Activated CD4-positive, alpha-beta T cell treated with anti-CD3 and anti-CD28 coated beads, Interleukin-10, Interleukin-2, amounts not matched to agents 100 ng/mL and 50 ng/mL, durations not matched to agents 16 hours and 8 hours (primary cell): Measurements from ENCODE around the gene TMPRSS9.

Source experiments
- DNase-seq: peaks from one replicate; pipeline ENCODE4 v3.0.0-alpha.2; 2020

Gene TMPRSS9

DNA sequence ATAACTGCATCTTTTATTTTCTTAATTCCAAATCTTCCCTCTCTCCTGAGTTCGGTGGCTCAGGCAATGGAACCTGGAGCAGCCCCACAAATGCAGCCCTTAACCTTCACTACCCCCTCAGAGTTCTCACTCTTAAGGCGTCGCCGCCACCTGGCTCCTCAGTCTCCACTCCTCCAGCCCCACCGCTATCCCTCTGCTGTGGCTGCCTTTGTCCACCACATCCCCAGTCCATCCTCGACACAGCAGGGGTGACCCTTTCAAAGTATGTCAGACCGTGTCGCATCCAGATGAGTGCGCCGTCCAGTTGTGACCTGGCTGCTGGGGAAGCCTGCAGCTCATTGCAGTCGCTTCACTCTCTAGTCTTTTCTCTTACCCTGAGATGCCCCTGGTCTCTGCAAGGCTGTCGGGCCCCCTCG is 30.6 kb upstream of the TMPRSS9 start:
- no peak for DNase-seq

DNA sequence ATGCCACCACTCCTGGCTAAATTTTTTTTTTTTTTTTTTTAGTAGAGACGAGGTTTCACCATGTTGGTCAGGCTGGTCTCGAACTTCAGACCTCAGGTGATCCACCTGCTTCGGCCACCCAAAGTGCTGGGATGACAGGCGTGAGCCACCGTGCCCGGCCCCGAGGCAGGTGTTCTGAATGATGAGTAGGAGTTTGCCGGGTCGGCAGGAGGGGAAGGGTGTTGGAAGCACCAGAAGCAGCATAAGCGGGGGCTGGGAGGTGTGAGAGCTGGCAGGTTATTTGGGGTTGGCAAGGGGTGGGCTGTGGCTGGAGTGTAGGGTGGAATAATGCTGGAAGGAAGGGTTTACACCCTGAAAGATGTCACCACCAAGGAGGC is 29.8 kb upstream of the TMPRSS9 start:
- no peak for DNase-seq

DNA sequence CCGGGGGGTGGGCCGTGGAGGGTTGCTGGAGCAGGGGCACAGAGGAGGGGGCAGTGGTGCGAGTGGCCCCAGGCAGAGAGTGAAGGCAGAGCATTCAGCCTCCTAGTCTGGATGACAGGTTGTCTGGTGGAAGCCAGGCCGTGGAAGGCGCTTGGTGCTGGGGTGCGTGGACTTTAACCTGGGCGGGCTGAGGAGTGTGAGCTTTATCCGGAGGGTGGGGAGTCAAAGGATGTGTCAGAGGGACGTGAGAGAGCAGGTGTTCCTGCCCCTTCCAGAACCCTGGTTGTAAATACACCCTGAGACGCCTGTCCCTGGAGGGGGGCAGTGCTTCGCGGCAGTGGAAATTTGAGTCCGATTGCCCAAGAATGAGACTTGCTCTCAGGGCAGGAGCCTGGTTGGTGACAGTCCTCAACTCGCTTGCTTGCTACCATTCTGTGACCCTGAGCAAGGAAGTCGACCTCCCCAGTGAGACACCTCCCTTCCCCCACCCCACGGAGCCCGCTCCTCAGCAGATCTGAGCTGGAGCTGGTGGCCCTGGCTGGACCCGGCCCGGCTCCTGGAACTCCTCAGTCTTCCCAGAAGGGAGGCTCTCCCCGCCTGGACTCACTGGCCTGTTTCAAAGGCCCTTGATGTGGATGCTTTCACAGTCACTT is 29.3 kb upstream of the TMPRSS9 start:
- no peak for DNase-seq

DNA sequence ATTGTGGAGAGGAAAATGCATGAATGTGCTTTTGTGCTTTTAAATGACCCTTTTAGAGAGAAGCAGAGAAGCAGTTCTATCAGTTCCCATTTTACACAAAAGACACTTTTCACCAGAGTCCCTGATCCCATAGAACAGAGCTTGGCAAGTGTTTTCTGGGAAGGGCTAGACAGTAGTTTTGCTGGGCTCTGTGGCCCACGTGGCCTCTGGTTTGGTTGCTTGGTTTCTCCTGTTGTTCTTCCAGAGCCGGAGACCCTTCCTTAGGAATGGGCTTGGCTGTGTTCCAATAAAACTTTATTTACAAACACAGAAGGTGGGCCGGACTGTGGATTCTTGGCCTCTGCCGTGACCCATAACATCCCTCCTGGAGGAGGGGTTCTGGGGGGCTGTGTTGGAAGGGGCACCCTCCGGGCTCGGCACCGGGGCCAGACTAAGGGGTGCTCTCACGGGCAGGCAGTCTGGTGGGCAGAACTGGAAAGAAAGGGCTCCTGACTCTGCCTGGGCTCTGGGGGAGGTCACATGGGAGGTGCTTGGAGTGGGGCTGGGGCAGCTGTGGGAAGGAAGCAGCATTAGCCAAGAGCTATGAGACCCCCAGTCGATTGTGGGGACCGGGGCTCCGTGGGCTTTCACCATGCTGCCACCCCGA is 28.3 kb upstream of the TMPRSS9 start:
- no peak for DNase-seq

DNA sequence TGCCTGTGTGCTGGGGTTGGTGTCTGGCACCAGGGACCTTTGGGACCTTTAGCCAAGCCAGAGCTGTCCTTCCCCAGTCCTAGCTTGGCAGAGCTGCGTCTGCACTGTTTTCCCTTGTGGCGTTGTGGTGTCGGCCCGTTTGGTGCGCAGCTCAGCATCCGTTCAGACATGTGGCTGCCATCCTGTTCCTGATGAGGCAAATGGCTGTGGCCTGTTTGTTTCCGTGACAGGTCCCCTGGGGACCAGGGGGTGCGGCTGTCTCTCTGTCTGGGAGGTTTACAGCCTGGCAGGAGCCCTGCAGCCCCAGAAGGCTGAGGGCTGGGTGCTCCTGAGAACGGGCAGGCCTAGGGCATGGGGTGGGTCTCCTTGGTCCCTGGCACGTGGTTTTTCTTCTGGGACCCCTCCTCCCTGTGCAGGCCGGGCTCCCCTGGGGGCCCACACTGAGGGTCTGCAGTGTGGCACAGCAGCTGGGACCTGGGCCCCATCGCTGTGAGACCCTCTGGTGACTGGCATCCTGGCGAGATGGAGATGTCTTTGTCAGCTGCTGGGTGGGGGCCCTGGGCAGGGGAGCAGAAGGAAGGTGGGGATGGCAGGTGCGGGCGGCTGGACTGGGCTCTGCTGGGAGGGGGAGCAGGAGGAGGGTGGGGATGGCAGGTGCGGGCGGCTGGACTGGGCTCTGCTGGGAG is 27.6 kb upstream of the TMPRSS9 start:
- peak; percentile 39 for DNase-seq

DNA sequence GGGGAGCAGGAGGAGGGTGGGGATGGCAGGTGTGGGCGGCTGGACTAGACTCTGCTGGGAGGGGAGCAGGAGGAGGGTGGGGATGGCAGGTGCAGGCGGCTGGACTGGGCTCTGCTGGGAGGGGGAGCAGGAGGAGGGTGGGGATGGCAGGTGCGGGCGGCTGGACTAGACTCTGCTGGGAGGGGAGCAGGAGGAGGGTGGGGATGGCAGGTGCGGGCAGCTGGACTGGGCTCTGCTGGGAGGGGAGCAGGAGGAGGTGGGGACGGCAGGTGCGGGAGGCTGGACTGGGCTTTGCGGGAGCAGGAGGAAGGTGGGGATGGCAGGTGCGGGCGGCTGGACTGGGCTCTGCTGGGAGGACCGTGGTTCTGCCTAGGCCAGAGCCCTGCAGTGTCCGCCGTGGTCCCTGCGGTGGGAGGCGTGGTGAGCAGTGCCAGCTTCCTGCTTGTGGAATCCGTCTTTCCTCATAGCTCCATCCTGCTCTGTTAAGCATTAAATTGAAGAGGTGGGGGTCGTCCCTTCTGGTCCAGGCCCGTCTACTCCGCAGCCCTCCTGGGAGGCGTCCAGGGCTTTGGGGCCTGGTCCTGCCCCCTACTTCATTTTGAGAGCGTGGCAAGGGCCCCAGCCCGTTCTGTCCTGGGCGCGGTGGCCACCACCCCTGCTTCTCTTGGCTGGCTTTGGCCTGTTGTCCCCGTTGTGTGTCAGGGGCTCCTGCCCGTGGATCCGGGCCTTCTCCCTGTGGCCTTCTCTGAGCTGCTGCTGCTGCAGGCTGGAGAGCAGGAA is 26.8 kb upstream of the TMPRSS9 start:
- DNase-seq, result no peak

DNA sequence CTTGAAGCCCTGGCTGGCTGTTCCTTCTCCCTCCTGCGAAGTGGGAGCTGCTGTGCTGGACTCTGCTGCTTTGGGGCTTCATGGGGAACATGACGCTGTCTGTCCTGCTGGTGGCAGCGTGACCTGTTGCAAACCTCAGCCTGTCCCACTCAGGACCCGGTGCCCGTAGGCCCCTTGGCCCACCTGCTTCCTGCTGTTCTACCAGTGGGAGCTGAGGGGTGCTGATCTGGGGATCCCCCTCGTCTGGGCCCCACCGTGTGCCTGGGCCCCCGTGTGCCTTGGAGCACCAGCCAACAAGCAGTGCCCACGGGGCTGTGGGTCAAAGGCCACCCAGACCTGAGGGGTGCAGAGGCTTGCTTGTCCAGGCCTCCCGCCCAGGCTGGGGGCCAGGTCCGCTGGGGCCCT is 26.3 kb upstream of the TMPRSS9 start:
- DNase-seq, result no peak

DNA sequence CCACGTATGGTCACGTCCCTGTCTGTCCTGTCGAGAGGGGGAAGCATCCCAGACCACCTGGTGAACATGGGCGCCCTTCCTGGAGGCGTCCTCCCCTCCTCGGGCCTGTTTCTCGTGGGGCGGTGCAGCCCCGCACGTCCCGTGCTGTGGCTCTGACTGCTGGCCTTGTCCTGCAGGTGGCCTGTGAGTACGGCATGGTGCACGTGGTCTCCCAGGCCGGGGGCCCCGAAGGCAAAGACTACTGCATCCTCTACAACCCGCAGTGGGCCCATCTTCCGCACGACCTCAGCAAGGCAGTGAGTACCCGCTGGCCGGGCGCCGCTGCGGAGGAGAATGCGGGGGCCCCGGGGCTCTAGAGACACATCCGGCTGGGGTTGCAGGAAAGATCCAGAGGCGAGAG is 25.6 kb upstream of the TMPRSS9 start:
- no peak for DNase-seq

DNA sequence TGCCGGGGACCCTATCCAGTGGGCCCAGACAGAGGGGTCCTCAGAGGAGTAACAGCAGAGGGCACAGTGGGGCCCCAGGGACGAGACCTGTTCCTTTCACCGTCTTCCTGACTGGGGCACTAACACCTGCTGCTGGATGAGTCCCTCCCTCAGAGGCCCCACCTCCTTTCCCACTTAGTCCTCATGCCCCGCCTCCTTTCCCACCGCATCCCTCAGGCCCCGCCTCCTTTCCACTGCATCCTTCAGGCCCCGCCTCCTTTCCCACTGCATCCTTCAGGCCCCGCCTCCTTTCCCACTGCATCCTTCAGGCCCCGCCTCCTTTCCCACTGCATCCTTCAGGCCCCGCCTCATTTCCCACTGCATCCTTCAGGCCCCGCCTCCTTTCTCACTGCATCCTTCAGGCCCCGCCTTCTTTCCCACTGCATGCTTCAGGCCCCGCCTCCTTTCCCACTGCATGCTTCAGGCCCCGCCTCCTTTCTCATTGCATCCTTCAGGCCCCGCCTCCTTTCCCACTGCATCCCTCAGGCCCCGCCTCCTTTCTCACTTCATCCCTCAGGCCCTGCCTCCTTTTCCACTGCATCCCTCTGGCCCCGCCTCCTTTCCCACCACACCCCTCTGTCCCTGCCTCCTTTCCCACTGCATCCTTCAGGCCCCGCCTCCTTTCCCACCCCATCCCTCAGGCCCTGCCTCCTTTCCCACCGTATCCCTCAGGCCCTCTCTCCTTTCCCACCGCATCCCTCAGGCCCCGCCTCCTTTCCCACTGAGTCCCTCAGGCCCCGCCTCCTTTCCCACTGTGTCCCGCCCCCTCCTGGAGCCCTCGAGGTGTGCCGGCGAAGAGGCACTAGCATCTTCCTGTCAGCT is 24.8 kb upstream of the TMPRSS9 start:
- DNase-seq, result no peak

DNA sequence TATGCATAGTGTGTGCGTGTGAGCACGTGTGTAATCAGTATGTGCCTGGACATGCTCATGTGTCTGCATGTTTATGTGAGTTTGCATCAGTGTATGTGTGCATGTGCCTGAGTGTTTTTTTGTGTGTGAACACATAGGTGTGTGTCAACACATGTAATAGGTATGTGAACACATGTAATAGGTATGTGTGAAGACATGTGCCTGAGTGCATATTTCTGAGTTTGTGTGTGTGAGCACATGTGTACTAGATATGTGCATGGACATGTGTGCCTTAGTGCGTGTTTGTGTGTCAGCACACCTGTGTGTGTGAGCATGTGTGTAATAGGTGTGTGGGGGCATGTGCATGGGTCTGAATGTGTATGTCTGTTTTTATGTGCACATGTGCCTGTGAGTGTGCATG is 24.2 kb upstream of the TMPRSS9 start:
- DNase-seq, result no peak

DNA sequence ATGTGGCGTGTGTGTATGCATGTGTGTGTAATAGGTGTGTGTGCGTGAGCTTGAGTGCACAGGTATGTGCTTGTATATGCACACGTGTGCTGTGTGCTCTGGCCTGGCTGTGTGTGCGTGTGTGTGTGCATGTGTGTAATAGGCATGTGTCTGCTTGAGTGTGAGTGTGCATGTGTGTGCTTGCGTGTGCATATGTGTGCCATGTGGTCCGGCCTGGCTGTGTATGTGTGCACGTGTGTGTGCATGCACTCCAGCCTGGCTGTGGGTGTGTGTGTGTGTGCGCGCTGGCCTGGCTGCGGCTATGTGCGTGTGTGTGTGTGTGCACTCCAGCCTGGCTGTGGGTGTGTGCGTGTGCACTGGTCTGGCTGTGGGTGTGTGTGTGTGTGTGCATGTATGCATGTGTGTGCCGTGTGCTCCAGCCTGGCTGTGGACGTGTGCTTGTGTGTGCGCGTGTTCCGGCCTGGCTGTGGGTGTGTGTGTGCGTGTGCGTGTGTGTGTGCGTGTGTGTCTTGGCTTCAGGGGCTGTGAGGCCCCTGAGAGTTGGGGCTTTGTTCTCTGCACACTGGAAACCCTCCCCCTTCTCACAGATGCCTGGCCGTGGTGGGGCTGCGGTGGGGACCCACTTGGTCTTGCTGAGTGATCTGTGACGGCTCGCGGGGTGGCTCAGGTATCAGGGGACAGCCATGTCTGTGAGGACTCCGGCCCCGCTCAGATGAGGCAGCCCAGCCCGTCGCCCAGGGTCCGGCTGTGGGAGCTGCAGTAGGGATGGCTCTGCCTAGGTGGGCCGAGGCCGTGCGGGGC is 23.3 kb upstream of the TMPRSS9 start:
- DNase-seq, result no peak

DNA sequence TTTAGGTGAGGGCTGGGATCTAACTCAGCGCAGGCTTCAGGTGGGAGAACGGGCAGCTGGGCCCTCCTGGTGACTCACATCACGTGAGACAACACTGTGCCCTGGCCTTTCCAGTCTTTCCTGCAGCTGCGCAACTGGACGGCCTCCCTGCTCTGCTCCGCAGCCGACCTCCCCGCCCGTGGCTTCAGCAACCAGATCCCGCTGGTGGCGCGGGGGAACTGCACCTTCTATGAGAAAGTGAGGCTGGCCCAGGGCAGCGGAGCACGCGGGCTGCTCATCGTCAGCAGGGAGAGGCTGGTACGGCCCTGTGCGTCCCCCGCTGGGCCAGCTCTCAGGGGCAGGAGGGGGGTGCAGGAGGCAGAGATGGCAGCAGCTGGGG is 22.7 kb upstream of the TMPRSS9 start:
- no peak for DNase-seq

DNA sequence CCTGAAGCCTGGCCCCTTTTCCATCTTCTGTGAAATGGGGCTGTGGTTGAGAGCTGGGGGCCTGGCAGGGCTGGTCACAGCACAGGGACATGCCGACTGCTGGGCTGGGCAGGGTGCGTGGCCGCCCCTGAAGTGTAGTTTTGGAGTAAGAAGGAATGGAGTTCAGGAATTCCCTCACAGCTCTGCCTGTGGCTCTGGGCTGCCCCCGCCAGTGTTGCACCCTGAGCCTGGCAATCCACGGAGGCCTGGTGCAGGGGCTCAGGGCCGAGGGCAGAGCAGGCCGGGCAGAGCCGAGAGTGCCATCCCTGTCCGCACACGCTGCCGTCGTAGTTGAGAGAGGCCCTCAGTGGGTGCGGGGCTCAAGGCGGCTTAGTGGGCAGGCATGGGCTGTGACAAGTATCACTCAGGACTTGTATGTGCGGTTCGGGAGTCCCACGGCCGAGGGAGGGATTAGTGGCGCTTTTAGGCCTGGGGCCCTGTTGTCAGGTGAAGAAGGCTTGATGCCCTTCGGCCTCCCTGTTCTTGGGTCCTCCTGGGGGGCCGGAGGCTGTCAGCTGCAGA is 21.9 kb upstream of the TMPRSS9 start:
- no peak for DNase-seq

DNA sequence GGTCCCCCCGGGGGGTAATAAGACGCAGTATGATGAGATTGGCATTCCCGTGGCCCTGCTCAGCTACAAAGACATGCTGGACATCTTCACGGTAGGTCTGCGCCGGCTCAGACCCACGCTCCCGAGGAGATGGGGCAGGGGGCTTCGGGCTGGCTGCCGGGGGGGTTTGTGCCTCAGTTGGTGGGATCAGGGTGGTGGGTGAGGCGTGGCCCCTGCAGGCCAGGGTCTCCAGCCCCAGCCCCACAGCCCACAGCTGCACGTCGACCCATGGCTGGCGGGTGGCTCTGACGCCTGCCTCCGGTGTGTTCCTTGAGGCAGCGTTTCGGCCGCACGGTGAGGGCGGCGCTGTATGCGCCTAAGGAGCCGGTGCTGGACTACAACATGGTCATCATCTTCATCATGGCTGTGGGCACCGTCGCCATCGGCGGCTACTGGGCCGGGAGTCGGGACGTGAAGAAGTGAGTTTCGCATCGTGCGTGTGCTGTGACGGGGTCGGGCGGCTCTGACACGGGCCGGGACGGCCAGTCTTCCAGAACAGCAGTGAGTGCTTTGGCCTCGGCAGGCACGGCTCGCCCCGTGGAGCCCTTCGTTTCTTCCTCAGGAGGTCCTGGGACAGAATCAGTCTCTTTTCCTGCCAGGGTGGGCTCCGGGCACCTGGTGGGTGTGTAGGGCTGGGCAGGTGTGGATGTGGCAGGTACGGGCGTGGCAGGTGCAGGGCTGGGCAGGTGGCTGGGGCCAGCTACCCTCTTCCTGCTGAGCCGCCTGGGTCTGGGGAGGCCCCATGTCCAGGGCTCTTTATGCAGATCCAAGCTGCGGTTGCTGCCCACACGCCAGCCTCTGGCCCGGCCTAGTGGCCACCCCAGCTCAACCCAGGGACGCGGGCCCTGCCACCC is 21.1 kb upstream of the TMPRSS9 start:
- DNase-seq, result no peak

DNA sequence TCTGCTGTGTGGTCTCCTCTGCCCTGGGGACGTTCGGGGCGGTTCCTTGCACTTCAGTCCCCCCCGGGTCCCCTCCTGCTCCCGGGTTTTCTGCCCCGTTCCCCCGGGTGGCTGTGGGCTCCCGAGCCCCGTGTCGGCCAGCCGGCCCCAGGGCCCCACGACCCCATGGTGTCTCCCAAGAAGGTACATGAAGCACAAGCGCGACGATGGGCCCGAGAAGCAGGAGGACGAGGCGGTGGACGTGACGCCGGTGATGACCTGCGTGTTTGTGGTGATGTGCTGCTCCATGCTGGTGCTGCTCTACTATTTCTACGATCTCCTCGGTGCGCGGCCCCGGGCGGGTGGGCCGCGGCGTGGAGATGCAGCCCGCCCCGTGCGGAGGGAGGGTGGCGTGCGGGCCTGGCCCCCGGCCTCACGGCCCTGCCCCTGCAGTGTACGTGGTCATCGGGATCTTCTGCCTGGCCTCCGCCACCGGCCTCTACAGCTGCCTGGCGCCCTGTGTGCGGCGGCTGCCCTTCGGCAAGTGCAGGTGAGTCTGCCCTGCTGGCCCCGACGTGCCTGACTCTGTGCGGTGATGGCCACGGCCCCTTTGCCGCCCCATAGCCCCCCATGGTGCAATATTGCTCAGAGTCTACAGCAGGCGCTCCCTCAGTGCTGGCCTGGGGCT is 20.3 kb upstream of the TMPRSS9 start:
- DNase-seq, result no peak

DNA sequence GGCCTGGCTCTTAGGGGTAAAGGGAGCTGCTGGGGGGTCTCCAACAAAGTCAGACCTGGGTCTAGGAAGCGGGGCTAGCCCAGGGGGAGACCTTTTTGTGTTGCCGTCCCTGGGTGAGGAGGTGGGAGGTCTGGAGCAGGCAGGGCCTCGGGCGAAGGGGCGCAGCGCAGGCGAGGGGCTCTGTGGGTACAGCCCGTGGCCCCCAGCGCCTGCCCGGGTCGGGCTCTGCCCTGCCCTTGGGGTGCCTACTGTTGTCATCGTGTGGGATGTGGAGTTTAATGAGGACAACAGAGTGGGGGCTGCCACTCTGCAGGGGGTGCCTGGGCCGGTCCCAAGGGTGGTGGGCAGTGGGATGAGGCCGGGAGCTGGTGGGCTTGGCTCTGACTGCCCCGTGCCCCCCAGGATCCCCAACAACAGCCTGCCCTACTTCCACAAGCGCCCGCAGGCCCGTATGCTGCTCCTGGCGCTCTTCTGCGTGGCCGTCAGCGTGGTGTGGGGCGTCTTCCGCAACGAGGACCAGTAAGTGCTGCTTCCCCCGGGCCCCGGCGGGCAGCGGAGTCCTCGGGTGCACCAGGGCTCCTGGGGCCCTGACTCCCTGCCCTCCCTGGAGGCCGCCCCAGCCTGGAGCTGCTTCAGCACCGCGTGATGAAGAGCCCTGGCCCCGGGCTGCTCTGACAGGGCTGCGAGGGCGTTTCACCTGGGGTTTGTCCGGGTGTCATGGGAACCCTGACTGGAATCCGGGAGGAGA is 19.4 kb upstream of the TMPRSS9 start:
- no peak for DNase-seq

DNA sequence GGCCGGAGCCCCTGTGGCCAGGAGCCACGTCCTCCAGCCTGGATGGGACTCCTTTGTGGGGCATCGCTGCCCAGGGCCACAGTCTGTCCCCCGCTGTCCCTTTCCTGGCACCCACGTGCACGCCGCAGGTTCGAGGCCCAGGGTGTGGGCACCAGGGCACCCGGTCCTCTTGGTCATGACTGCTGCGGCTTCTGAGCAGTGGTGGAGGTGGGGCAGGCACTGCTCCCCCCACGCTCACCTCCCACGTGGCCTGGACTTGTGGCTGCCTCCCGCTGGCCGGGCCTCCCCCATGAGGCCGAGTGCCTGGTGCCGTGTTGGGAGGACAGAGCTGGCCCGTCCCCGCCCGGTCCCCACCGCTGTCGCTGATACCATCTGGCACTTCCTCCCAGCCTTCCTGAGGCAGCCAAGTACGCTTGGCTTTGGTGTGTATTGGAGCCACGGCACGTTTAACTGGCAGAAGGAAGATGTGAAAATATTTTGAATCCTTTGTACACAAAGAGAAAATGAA is 18.8 kb upstream of the TMPRSS9 start:
- DNase-seq, result no peak

DNA sequence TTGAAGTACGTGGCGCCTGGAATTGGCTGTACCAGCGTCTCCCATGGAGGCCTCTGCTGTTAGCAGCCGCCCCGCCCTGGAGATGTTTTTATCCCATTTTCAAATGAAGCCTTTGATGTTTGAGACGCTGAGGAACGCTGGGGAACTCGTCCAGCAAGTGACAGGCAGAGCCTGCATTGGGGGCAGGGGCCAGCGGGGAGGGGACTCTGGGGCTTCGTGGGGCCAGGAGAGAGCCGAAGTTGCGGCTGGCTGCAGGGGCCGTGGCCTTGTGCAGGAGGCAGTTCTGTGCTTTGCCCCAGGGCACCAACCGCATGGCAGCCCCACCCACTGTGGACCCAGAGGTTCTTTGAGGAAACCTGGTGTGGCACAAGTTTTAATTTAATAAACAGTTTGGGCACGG is 18.1 kb upstream of the TMPRSS9 start:
- no peak for DNase-seq
